B cell (primary cell): ENCODE results near the gene SLC10A6.

Experiments used
- CTCF ChIP-seq: fragments of 200-600 bp; IDR thresholded peaks from one replicate; pipeline ENCODE4 v1.8.0; 2022; ENCODE audit warnings: antibody characterized with exemption, mild to moderate bottlenecking
- EZH2 ChIP-seq: IDR thresholded peaks from 2 replicates; pipeline ENCODE4 v1.6.1; 2012; ENCODE audit warnings: borderline replicate concordance, low read depth, mild to moderate bottlenecking, moderate library complexity, low read length; ENCODE audit not compliant: insufficient read depth, poor library complexity, severe bottlenecking

- no peak for TF ChIP-seq CTCF
- no peak for TF ChIP-seq EZH2
Observed at GRCh38 chr4:86818211-86818610, 31.0 kb downstream of the SLC10A6 start.
